ENCODE measurements around the gene GNG2. TPM values are rescaled to one million over a fixed set of nuclear protein-coding genes. Genes with fewer than 3 reads are reported as not detected.

Gene GNG2
- total RNA-seq, 1 donor from 2014 or later: 56.8 TPM

GRCh38 chr14:52008136-52008535, 147.7 kb downstream of the GNG2 start:
- Histone ChIP-seq H3K9ac (no peak overlapping the region), H3K4me1 (peaks cover 5% of the 10 kb centered on the region), H3F3A (ENCODE audit: low read depth) (peaks cover 8% of the 10 kb centered on the region), H3K79me2 (ENCODE audit: low read depth) (no peaks in the 10 kb centered on the region), H3K4me3 (no peak overlapping the region), H4K20me1 (ENCODE audit: low read depth) (peaks cover 15% of the 10 kb centered on the region), H3K36me3 (peaks cover 10% of the 10 kb centered on the region), H3K9me3 (ENCODE audit: low read depth) (no peaks in the 10 kb centered on the region), H3K4me2 (no peak overlapping the region), H2AFZ (replicated peaks) (no peak overlapping the region), H3K27me3 (no peaks in the 10 kb centered on the region), H3K27ac (no peak overlapping the region)
- Mint-ChIP-seq H3K36me3 (peaks cover 33% of the 10 kb centered on the region), H3K9me3 (no peaks in the 10 kb centered on the region), H3K27me3 (ENCODE audit: insufficient read depth, low read depth) (no peaks in the 10 kb centered on the region), H3K4me3 (no peak overlapping the region), H3K4me1 (no peaks in the 10 kb centered on the region), H3K27ac (no peak overlapping the region)
- no peak for TF ChIP-seq CTCF (IDR thresholded peaks at IDR 0.05)
- TF ChIP-seq EZH2phosphoT487 (IDR thresholded peaks at IDR 0.05): no peak
- TF ChIP-seq EZH2 (IDR thresholded peaks at IDR 0.05): no peak
- no peak for DNase-seq (ENCODE audit: low spot score)

- no peaks in the 10 kb centered on the region for H3K36me3 ChIP-seq
- H3K4me1 ChIP-seq: peaks cover 5% of the 10 kb centered on the region
These were observed 149.8 kb downstream of the GNG2 start for GRCh38 chr14:52010173-52010693.

GRCh38 chr14:52011523-52011922, 151.1 kb downstream of the GNG2 start:
- peaks cover 13% of the 10 kb centered on the region for H3K4me1 ChIP-seq
- no peaks in the 10 kb centered on the region for H3K36me3 ChIP-seq
- H3F3A ChIP-seq (ENCODE audit: low read depth): peaks cover 12% of the 10 kb centered on the region
- peaks cover 3% of the 10 kb centered on the region for H3K27me3 Mint-ChIP-seq (ENCODE audit: insufficient read depth, low read depth)
- H3K4me2 ChIP-seq: no peak overlapping the region
- peaks cover 11% of the 10 kb centered on the region for H3K4me1 Mint-ChIP-seq
- H3K9ac ChIP-seq: no peak overlapping the region
- DNase-seq (ENCODE audit: low spot score): no peak
- no peaks in the 10 kb centered on the region for H3K79me2 ChIP-seq (ENCODE audit: low read depth)
- no peaks in the 10 kb centered on the region for H3K27me3 ChIP-seq
- H3K27ac Mint-ChIP-seq: peak overlapping the region; percentile 25
- no peak overlapping the region for H3K4me3 ChIP-seq
- peaks cover 25% of the 10 kb centered on the region for H3K36me3 Mint-ChIP-seq
- no peak for TF ChIP-seq EZH2phosphoT487 (IDR thresholded peaks at IDR 0.05)
- no peak for TF ChIP-seq CTCF (IDR thresholded peaks at IDR 0.05)
- TF ChIP-seq EZH2 (IDR thresholded peaks at IDR 0.05): no peak
- H3K9me3 ChIP-seq (ENCODE audit: low read depth): no peaks in the 10 kb centered on the region
- H3K9me3 Mint-ChIP-seq: no peaks in the 10 kb centered on the region
- peak overlapping the region; percentile 1 for H3K27ac ChIP-seq
- H4K20me1 ChIP-seq (ENCODE audit: low read depth): peaks cover 6% of the 10 kb centered on the region
- no peak overlapping the region for H3K4me3 Mint-ChIP-seq
- H2AFZ ChIP-seq (replicated peaks): no peak overlapping the region

More at GRCh38 chr14:52010173-52010693, 149.8 kb downstream of the GNG2 start:
- no peak overlapping the region for H3K27ac ChIP-seq
- no peaks in the 10 kb centered on the region for H3K79me2 ChIP-seq (ENCODE audit: low read depth)
- Mint-ChIP-seq H3K27ac (no peak overlapping the region), H3K36me3 (peaks cover 29% of the 10 kb centered on the region), H3K4me1 (peaks cover 4% of the 10 kb centered on the region), H3K9me3 (no peaks in the 10 kb centered on the region), H3K4me3 (no peak overlapping the region), H3K27me3 (ENCODE audit: insufficient read depth, low read depth) (peaks cover 2% of the 10 kb centered on the region)
- no peaks in the 10 kb centered on the region for H3K9me3 ChIP-seq (ENCODE audit: low read depth)
- peaks cover 12% of the 10 kb centered on the region for H3F3A ChIP-seq (ENCODE audit: low read depth)
- DNase-seq (ENCODE audit: low spot score): no peak
- no peak overlapping the region for H2AFZ ChIP-seq (replicated peaks)
- no peak overlapping the region for H3K4me3 ChIP-seq
- TF ChIP-seq EZH2phosphoT487 (IDR thresholded peaks at IDR 0.05) (no peak), EZH2 (IDR thresholded peaks at IDR 0.05) (no peak), CTCF (IDR thresholded peaks at IDR 0.05) (no peak)
- H3K4me2 ChIP-seq: no peak overlapping the region
- no peak overlapping the region for H3K9ac ChIP-seq
- peaks cover 6% of the 10 kb centered on the region for H4K20me1 ChIP-seq (ENCODE audit: low read depth)
- no peaks in the 10 kb centered on the region for H3K27me3 ChIP-seq

All from neural progenitor cell (in vitro differentiated cells).